GM12872 (cell line): ENCODE measurements around the gene GAS7.

Experiments
- TF ChIP-seq, protein P1 (sequence below): IDR thresholded peaks from 3 replicates; pipeline ENCODE4 v1.5.1; 2011; ENCODE audit warnings: low read depth, mild to moderate bottlenecking, low read length, moderate library complexity; ENCODE audit not compliant: insufficient read depth

GAS7 gene

DNA sequence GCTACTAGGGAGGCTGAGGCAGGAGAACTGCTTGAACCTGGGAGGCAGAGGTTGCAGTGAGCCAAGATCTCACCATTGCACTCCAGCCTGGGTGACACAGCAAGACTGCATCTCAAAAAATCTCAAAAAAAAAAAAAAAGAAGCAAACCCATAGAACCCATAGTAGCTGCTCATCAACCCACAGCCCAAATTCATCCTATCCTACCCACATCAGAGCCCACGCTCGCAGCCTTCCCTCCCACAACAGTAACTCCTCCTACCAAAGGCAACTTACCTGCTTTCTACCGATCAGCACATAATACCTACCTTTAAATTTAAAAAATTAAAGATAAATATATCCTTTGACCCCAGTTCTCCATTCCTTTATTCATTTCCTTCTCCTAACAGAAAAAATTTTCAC, 94.7 kb downstream of the GAS7 start:
- TF ChIP-seq, protein P1, sequence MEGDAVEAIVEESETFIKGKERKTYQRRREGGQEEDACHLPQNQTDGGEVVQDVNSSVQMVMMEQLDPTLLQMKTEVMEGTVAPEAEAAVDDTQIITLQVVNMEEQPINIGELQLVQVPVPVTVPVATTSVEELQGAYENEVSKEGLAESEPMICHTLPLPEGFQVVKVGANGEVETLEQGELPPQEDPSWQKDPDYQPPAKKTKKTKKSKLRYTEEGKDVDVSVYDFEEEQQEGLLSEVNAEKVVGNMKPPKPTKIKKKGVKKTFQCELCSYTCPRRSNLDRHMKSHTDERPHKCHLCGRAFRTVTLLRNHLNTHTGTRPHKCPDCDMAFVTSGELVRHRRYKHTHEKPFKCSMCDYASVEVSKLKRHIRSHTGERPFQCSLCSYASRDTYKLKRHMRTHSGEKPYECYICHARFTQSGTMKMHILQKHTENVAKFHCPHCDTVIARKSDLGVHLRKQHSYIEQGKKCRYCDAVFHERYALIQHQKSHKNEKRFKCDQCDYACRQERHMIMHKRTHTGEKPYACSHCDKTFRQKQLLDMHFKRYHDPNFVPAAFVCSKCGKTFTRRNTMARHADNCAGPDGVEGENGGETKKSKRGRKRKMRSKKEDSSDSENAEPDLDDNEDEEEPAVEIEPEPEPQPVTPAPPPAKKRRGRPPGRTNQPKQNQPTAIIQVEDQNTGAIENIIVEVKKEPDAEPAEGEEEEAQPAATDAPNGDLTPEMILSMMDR, result no peak

DNA sequence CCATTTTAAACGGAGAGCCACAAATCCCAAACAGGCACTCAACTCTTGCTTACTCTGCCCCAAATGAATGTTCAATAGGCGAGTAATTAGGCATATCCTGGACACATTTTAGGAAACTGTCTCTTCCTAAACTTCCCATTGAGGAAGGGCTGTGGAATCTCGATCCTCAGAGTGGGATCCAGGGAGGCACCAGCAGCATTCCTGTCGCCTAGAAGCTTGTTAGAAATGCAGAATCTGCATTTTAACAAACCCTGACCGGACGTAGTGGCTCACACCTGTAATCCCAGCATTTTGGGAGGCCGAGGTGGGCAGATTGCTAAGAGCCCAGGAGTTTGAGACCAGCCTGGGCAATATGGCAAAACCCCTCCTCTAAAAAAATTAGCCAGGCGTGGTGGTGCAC, 95.6 kb downstream of the GAS7 start:
- TF ChIP-seq, protein P1, result no peak

DNA sequence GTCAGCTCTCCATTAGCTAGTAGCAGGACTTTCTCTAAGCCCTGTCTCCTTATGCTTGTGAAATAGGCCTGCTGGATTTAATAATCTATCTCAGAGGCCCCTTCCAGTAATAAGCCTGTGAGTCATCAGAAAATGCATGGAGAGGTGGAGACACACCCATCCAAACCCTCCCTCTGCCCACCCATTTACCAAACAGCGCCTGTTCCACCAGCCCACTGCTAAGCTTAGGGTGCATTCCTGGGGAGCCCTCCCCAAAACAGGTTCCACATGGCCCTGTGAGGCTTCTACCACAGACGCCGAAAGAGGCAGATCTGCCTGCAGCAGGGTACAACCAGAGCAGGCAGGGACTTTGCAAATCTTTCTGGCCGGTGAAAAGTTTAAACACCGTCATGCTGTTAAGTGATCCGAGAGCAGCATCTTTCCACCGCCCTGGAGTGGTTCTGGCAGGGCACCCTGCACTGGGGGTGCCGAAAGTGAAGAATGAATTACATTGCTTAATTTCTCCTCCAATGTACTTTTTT, 99.3 kb downstream of the GAS7 start:
- TF ChIP-seq, protein P1, result no peak

DNA sequence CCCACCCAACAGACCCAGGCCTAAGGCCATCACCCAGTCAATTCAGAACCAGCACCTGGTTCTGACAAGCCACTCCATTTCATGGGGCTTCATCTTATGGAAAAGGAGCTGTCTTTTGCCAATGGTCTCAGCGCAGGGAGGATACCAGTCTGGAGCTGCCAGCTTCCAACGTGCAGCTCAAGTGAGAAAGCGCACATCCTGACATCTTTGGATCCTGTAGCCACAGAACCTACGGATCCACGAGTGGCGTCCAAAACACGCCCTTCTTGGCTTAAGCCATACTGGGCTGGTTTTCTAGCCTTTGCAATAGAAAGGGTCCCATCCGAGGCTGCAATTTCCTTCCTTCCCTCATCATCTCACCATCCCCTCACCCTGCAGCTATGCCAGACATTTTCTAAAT, 101.8 kb downstream of the GAS7 start:
- TF ChIP-seq, protein P1, result no peak

DNA sequence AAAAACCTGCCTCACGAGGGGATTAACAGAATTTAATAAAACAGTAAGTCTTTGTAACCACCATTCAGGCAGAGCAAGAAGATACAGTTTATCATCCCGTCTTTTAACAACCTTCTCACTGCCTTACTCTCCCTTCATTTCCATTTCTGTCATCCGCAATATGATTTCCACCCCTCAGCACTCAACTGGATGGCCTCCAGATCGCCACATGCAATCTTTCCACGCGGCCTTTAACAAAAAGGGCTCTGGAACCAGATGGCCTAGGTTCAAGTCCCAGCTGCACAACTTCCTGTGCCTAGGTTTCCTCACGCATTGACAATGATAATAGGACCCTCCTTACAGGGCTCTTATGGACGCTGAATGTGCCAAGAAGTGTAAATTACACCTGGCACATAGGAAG, 103.6 kb downstream of the GAS7 start:
- TF ChIP-seq, protein P1, result no peak

DNA sequence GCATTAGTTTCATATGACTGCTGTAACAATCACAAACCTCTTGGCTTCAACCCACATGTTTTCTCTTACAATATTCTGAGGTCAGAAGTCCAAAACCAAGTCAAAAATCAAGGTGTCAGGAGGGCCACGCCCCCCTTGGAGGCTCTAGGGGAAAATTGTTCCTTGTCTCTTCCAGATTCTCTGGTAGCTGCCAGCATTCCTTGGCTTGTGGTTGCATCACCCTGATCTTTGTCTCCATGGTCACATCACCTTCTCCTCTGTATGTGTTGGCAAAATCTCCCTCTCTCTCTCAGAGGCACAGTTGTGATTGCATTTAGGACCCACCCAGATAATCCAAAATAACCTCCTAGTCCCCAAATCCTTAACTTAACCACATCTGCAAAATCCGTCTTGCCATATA, 105.8 kb downstream of the GAS7 start:
- TF ChIP-seq, protein P1, result no peak

DNA sequence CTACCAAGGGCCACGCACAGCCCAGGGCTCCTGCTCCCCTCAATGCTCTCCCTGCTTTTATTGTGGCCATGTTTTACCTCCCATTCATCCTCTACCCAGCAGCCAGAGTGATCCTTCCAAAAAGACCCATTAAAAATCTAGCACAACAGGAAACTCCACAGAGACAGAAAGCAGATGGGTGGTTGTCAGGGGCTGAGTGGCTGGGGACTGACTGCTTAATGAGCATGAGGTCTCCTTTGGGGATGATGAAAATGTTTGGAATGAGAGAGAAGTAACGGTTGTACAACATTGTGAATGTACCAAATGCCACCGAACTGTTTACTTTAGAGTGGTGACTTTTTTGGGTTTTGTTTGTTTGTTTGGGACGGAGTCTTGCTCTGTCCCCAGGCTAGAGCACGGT, 107.4 kb downstream of the GAS7 start:
- TF ChIP-seq, protein P1, result no peak
